C4-2B (cell line): Measurements from ENCODE around the gene CCDC69.

ENCODE experiments used
- CTCF ChIP-seq: fragments of 450-650 bp; conservative IDR thresholded peaks from 2 replicates; pipeline ENCODE4 v1.5.1; 2017; ENCODE audit warnings: mild to moderate bottlenecking
- ZFX ChIP-seq: fragments of 450-650 bp; IDR thresholded peaks from 2 replicates; pipeline ENCODE4 v1.6.1; 2017

DNA sequence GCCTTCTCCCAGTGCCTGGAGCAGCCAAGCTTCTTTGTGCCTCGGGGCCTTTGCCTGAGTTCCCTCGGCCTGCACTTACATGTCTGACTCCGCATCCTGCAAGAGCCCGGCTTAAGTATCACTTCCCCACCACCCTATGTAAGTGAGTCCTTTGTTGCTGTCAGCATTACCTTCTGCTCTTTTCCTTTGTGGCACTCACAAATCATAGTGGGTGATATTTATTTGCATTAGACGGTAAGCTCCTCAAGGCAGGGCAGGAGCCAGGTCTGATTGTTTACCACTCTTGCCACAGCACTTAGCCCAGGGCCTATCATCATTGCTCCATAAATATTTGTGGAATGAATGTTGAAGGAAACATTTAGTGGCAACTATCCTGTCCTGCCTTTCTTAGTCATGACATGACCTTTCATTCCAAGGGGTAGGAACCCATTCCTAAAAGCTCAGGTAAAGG lies 33.9 kb upstream of the CCDC69 start:
- TF ChIP-seq CTCF (no peak), ZFX (no peak)
